ENCODE data around the gene CR2. TPM values are rescaled to one million over a fixed set of nuclear protein-coding genes. Genes with fewer than 3 reads are reported as not detected.

CR2 gene
- total and polyA plus RNA-seq, 8 donors = 0.29 to 4.2 (median 0.84) TPM; not detected in 4

DNA sequence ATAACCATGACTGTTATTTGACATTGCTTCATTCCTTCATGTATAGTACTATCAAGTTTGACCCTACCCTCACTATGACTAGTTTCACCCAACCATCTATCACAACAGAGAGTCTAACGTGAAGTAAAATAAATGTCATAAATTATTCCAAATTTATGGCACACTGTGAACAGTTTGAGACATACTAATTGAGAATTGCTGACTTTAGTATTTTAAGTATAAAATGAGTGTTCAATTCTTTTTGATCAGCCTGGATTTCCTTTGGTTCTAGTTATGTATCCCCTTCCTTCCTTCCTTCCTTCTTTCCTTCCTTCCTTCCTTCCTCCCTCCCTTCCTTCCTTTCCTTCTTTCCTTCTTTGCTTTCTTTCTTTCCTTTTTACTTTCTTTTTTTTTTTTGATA is 56.3 kb downstream of the CR2 start:
- Histone ChIP-seq H3K9me3 (no peaks in the 10 kb centered on the region), H3K36me3 (no peaks in the 10 kb centered on the region), H3K4me1 (no peaks in the 10 kb centered on the region), H3K4me3 (no peak overlapping the region), H3K27ac (no peak overlapping the region), H3K27me3 (peaks cover 0 to 2% (median 0%) of the 10 kb centered on the region in 3 donors)
- intact Hi-C loops (cut with DNase I; ENCODE audit: low total_unique reads) = no loop called here
- DNase-seq = no peak
- 56 to 82% (median 71%) methylated on average over 1 of the region's 1 CpG for WGBS, 5 donors
- TF ChIP-seq EP300 (IDR thresholded peaks at IDR 0.05) = no peak
- TF ChIP-seq, protein P1, sequence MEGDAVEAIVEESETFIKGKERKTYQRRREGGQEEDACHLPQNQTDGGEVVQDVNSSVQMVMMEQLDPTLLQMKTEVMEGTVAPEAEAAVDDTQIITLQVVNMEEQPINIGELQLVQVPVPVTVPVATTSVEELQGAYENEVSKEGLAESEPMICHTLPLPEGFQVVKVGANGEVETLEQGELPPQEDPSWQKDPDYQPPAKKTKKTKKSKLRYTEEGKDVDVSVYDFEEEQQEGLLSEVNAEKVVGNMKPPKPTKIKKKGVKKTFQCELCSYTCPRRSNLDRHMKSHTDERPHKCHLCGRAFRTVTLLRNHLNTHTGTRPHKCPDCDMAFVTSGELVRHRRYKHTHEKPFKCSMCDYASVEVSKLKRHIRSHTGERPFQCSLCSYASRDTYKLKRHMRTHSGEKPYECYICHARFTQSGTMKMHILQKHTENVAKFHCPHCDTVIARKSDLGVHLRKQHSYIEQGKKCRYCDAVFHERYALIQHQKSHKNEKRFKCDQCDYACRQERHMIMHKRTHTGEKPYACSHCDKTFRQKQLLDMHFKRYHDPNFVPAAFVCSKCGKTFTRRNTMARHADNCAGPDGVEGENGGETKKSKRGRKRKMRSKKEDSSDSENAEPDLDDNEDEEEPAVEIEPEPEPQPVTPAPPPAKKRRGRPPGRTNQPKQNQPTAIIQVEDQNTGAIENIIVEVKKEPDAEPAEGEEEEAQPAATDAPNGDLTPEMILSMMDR (IDR thresholded peaks at IDR 0.05) = no peak
- TF ChIP-seq POLR2A (IDR thresholded peaks at IDR 0.05) = no peak
- TF ChIP-seq POLR2AphosphoS5 (IDR thresholded peaks at IDR 0.05) = no peak

DNA sequence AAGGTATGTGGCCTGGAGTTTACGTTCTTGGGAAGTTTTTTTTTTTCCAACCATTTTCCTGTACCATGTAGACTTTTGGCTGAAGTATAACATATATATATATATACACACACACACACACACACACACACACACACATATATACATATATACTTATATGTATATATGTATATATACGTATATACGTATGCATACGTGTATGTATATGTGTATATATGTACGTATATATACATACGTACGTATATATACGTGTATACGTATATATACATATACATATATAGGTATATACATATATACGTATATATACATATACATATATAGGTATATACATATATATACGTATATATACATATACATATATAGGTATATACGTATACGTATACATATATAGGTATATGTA is 60.8 kb downstream of the CR2 start:
- 86 to 95% (median 93%) methylated on average over 13 of the region's 13 CpGs for WGBS, 5 donors
- intact Hi-C loops (cut with DNase I; ENCODE audit: low total_unique reads) = no loop called here

DNA sequence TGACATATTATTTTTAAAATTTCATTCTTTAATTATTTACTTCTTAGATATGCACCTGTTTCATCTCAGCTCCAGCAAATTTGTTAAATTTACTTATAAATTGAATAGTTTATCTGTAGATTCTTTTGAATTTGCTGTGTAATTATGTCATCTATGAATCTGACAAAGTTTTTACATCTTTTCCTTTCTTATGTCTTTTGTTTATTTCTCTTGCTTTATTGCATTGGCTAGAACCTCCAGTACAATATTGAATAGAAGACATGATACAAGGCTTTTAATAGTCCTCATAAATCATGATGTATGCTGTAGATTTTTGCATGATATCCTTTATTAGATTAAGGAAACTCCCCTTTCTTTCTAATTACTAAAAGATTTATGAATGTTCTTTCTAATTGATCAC is 62.6 kb downstream of the CR2 start:
- intact Hi-C loops (cut with DNase I; ENCODE audit: low total_unique reads) = no loop called here

More for the DNA sequence above, 60.8 kb downstream of the CR2 start:
- no peaks in the 10 kb centered on the region for H3K27me3 ChIP-seq
- no peaks in the 10 kb centered on the region for H3K36me3 ChIP-seq
- no peak overlapping the region for H3K27ac ChIP-seq
- no peaks in the 10 kb centered on the region for H3K9me3 ChIP-seq
- H3K4me1 ChIP-seq = no peaks in the 10 kb centered on the region
- no peak overlapping the region for H3K4me3 ChIP-seq
- DNase-seq = no peak
- TF ChIP-seq EP300 (IDR thresholded peaks at IDR 0.05) (no peak), POLR2A (IDR thresholded peaks at IDR 0.05) (no peak), POLR2AphosphoS5 (IDR thresholded peaks at IDR 0.05) (no peak)
- TF ChIP-seq, protein P1 (IDR thresholded peaks at IDR 0.05) = no peak

DNA sequence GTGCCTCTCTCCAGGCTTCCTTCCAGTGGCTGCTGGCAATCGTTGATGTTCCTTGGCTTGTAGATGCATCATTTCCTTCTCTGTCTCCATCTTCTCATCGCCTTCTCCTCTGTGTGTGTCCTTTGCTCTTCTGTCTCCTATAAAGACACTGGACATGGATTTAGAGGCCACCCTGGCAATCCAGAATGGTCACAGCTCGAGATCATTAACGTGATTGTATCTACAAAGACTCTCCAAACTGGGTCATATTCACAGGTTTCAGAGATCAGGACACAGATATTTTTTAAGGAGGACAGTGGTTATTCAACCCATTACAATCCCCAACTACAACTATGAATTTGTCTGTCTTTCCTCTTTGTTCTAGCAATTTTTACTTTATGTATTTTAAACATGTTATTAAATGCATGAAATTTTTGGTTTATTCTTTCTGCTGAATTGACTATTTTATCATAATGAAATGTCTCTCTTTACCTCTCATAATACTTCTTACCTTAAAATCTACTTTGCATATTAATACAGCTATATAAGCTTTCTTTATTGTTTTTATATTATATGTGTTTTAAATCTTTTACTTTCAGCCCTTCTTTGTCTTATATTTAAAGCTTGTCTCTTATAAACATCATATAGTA is 64.6 kb downstream of the CR2 start:
- H3K27ac ChIP-seq = no peak overlapping the region
- no peaks in the 10 kb centered on the region for H3K36me3 ChIP-seq
- H3K9me3 ChIP-seq = no peaks in the 10 kb centered on the region
- intact Hi-C loops (cut with DNase I; ENCODE audit: low total_unique reads) = no loop called here
- DNase-seq = no peak
- H3K27me3 ChIP-seq = no peaks in the 10 kb centered on the region
- H3K4me3 ChIP-seq = no peak overlapping the region
- 62 to 77% (median 69%) methylated on average over 4 of the region's 4 CpGs for WGBS, 5 donors
- H3K4me1 ChIP-seq = no peaks in the 10 kb centered on the region
- TF ChIP-seq POLR2A (IDR thresholded peaks at IDR 0.05) (no peak), POLR2AphosphoS5 (IDR thresholded peaks at IDR 0.05) (no peak), EP300 (IDR thresholded peaks at IDR 0.05) (no peak)
- TF ChIP-seq, protein P1 (IDR thresholded peaks at IDR 0.05) = no peak

More for the DNA sequence above, 62.6 kb downstream of the CR2 start:
- H3K27ac ChIP-seq = no peak overlapping the region
- H3K36me3 ChIP-seq = no peaks in the 10 kb centered on the region
- H3K4me1 ChIP-seq = no peaks in the 10 kb centered on the region
- TF ChIP-seq EP300 (IDR thresholded peaks at IDR 0.05) (no peak), POLR2AphosphoS5 (IDR thresholded peaks at IDR 0.05) (no peak), POLR2A (IDR thresholded peaks at IDR 0.05) (no peak)
- TF ChIP-seq, protein P1 (IDR thresholded peaks at IDR 0.05) = no peak
- no peak overlapping the region for H3K4me3 ChIP-seq
- DNase-seq = no peak
- no peaks in the 10 kb centered on the region for H3K9me3 ChIP-seq
- no peaks in the 10 kb centered on the region for H3K27me3 ChIP-seq
